ENCODE measurements around the gene TRIM52. TPM values are rescaled to one million over a fixed set of nuclear protein-coding genes. Genes with fewer than 3 reads are reported as not detected.

The TRIM52 gene
- total and polyA plus RNA-seq, 2 of the 13 experiments (the other 11 are each of a cell fraction or from before 2014, with no cell fraction given): 7.2 to 11.6 TPM

DNA sequence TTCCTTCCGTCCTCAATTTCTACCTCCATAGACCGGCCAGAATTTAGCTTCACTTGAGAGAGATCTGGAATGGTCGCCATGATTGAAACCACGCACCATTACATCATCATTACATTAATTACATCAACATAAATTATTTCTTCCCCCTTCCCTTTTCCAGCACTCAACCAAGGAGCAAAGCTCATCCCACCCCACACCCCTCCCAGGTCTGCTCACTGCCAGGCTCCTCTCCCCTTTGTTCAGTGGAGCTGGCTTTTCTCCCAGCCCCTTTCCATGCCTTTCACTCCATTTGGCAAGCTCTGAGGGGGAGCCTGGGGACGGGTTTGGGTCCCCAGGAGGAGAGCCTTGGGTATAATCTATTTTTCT is 25.6 kb downstream of the TRIM52 start:
- in situ Hi-C loops (cut with HindIII; ENCODE audit: extremely low pct_ligation_motif_present, low pct_unique_long_range_greater_than_20kb): no loop called here
- H3K36me3 ChIP-seq (replicated peaks in 1 of 2; ENCODE audit: control insufficient read depth in 1 of 2, insufficient read depth in 2 of 2, low read length in 2 of 2): peaks cover 35 to 78% of the 10 kb centered on the region in 2 experiments
- peaks cover 42% of the 10 kb centered on the region for H4K20me1 ChIP-seq (ENCODE audit: insufficient read depth, low read length)
- no peak overlapping the region for H3K4me3 ChIP-seq (replicated peaks in 1 of 3; ENCODE audit: insufficient read depth in 1 of 3, low read depth in 2 of 3, low read length in 3 of 3)
- FAIRE-seq (no peak), ATAC-seq (peak; percentile 2; the same call in 1 of the 3 replicates), DNase-seq (ENCODE audit: low spot score) (no peak)
- TF ChIP-seq HOXA5 (CRISPR knock-in tag; IDR thresholded peaks at IDR 0.05) (0 out of 2 replicates have a peak, but pooled peaks have one; percentile 30), ATF7 (IDR thresholded peaks at IDR 0.05) (peak; percentile 91), ATF7 (CRISPR knock-in tag; IDR thresholded peaks at IDR 0.05) (no peak), YY1 (IDR thresholded peaks at IDR 0.05; ENCODE audit: insufficient read depth, insufficient replicate concordance, low read depth, low read length) (no peak), CENPX (CRISPR knock-in tag; IDR thresholded peaks at IDR 0.05) (no peak), ZSCAN9 (CRISPR knock-in tag; IDR thresholded peaks at IDR 0.05; ENCODE audit: borderline replicate concordance) (no peak)
- TF ChIP-seq, protein P1, sequence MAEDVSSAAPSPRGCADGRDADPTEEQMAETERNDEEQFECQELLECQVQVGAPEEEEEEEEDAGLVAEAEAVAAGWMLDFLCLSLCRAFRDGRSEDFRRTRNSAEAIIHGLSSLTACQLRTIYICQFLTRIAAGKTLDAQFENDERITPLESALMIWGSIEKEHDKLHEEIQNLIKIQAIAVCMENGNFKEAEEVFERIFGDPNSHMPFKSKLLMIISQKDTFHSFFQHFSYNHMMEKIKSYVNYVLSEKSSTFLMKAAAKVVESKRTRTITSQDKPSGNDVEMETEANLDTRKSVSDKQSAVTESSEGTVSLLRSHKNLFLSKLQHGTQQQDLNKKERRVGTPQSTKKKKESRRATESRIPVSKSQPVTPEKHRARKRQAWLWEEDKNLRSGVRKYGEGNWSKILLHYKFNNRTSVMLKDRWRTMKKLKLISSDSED (CRISPR knock-in tag; IDR thresholded peaks at IDR 0.05): no peak
- H3K4me2 ChIP-seq (ENCODE audit: low read depth, low read length): no peak overlapping the region
- H3K4me1 ChIP-seq (ENCODE audit: insufficient read depth, low read length): peaks cover 21% of the 10 kb centered on the region; the same call in 1 of the 2 replicates
- H3K27me3 ChIP-seq (ENCODE audit: control insufficient read depth in 1 of 2, insufficient read depth in 2 of 2, low read length in 2 of 2): no peaks in the 10 kb centered on the region
- H3K27ac ChIP-seq (ENCODE audit: extremely low read length, insufficient read depth, low read length): peak overlapping the region; percentile 24
- H3K9me3 ChIP-seq (ENCODE audit: low read length): no peaks in the 10 kb centered on the region
- CTCF ChIA-PET (ENCODE audit: low intra/inter-chr PET ratio, low total read pairs): no interaction called here
- POLR2A ChIA-PET: interaction anchor here (1.8 to 4.3 kb wide), 3 partner anchors 9 to 44 kb away, joined by 5 to 41 read pairs (median 25); partner anchors contain the start of genes RACK1 and TRIM41
- BruUV-seq (replicated peaks): TSS peak; percentile 39
- intact Hi-C loops (cut with micrococcal nuclease; ENCODE audit: unreplicated experiment): no loop called here
- no peaks in the 10 kb centered on the region for H3K79me2 ChIP-seq (ENCODE audit: insufficient read depth, low read length)
- WGBS (ENCODE audit: low lambda C conversion rate): 85% methylated on average over 5 of the region's 5 CpGs
- no peak overlapping the region for H3K9ac ChIP-seq (ENCODE audit: insufficient read depth, low read depth, low read length)
- H2AFZ ChIP-seq (ENCODE audit: low read length): no peak overlapping the region

Data from HepG2 (cell line).